OCI-LY7 (cell line): ENCODE results near the gene DTNA. TPM values are rescaled to one million over a fixed set of nuclear protein-coding genes. Genes with fewer than 3 reads are reported as not detected.

Source experiments
- BruUV-seq: library from RNA; stranded (reverse); fragments of 400-500 nt; replicated peaks from 2 replicates; lab custom pipeline; 2021; lab: Mats Ljungman, UMichigan
- CTCF ChIA-PET: fragments of 300-600 bp; sonication (Branson Sonifier 250); formaldehyde crosslinking; loops from one replicate; lab custom pipeline; 2022; ENCODE audit warnings: antibody characterized with exemption; ENCODE audit not compliant: unreplicated experiment; lab: Charles Lee
- POLR2A ChIA-PET: fragments of 300-600 bp; sonication (Branson Sonifier 250); formaldehyde crosslinking; loops from one replicate; lab custom pipeline; 2022; ENCODE audit warnings: antibody characterized with exemption; lab: Charles Lee
- DNase-seq: peaks from one replicate; pipeline ENCODE4 v3.0.0-alpha.2; 2015; ENCODE audit warnings: low spot score
- H2AFZ ChIP-seq: fragments of 200-600 bp; sonication (generic), shearing (Covaris generic); 2 replicates; pipeline ENCODE4 v1.6.1; 2014; ENCODE audit warnings: mild to moderate bottlenecking, antibody characterized with exemption, low read length, moderate library complexity
- H3K27ac ChIP-seq: fragments of 200-600 bp; sonication (generic); 2 replicates; pipeline ENCODE4 v1.5.1; 2014; ENCODE audit warnings: mixed run types, low read depth, mild to moderate bottlenecking, moderate library complexity, low read length, inconsistent platforms; ENCODE audit not compliant: poor library complexity, severe bottlenecking
- H3K36me3 ChIP-seq: fragments of 200-600 bp; sonication (generic); 2 replicates; pipeline ENCODE4 v1.6.1; 2014; ENCODE audit warnings: mild to moderate bottlenecking, antibody characterized with exemption, low read length, moderate library complexity, mixed read lengths; ENCODE audit not compliant: insufficient read depth
- H3K4me1 ChIP-seq: fragments of 200-600 bp; sonication (generic); 2 replicates; pipeline ENCODE4 v1.5.1; 2014; ENCODE audit warnings: mild to moderate bottlenecking, low read length; ENCODE audit not compliant: insufficient read depth, poor library complexity, severe bottlenecking
- H3K4me2 ChIP-seq: fragments of 200-600 bp; sonication (generic); 2 replicates; pipeline ENCODE4 v1.6.1; 2014; ENCODE audit warnings: mild to moderate bottlenecking, low read length
- H3K4me3 ChIP-seq: fragments of 200-600 bp; sonication (generic); 2 replicates; pipeline ENCODE4 v1.5.1; 2014; ENCODE audit warnings: mild to moderate bottlenecking, low read depth, low read length; ENCODE audit not compliant: poor library complexity, severe bottlenecking
- H3K79me2 ChIP-seq: fragments of 200-600 bp; sonication (generic); 2 replicates; pipeline ENCODE4 v1.6.1; 2016; ENCODE audit warnings: low read depth, mild to moderate bottlenecking, low read length, moderate library complexity, mixed read lengths; ENCODE audit not compliant: insufficient read depth
- H3K9me2 ChIP-seq: fragments of 200-600 bp; sonication (generic); 2 replicates; pipeline ENCODE4 v1.6.1; 2016; ENCODE audit warnings: mild to moderate bottlenecking, low read length, mixed read lengths; ENCODE audit not compliant: insufficient read depth
- H3K9me3 ChIP-seq: fragments of 200-600 bp; sonication (generic); 2 replicates; pipeline ENCODE4 v1.6.1; 2014; ENCODE audit warnings: mild to moderate bottlenecking, mixed run types, low read length, mixed read lengths
- H4K20me1 ChIP-seq: fragments of 200-600 bp; sonication (generic); 2 replicates; pipeline ENCODE4 v1.6.1; 2014; ENCODE audit warnings: mild to moderate bottlenecking, antibody characterized with exemption, low read length, moderate library complexity, mixed read lengths; ENCODE audit not compliant: insufficient read depth
- EZH2phosphoT487 ChIP-seq: fragments of 200-600 bp; sonication (generic); IDR thresholded peaks from 2 replicates; pipeline ENCODE4 v1.6.1; 2018; ENCODE audit warnings: low read depth, borderline replicate concordance, mild to moderate bottlenecking, mixed run types, antibody characterized with exemption, low read length, moderate library complexity, mixed read lengths
- intact Hi-C: fragments of 100-400 bp; cut with micrococcal nuclease; formaldehyde crosslinking; loops from one replicate; pipeline ENCODE4 v1.10.0; 2022; ENCODE audit not compliant: unreplicated experiment
- total RNA-seq, 2 experiments: library from RNA; depleted of rRNA in 1 of 2; stranded (reverse); fragments of >200 nt in 1 of 2; shearing (Covaris generic) in 1 of 2; gene quantifications; 2 replicates each; pipeline ENCODE4 v1.2.3, GENCODE V29; 2014 to 2022
- TF ChIP-seq, protein P1 (sequence below): fragments of 200-600 bp; sonication (generic); conservative IDR thresholded peaks from 2 replicates; pipeline ENCODE4 v1.5.1; 2014; ENCODE audit warnings: mild to moderate bottlenecking, antibody characterized with exemption, low read length, moderate library complexity, mixed read lengths

DTNA gene
- total RNA-seq, 2 experiments from 2014 or later, result 0.16 TPM; not detected in 1

- Histone ChIP-seq H3K36me3 (no peaks in the 10 kb centered on the region), H3K27ac (no peak overlapping the region), H4K20me1 (no peaks in the 10 kb centered on the region), H3K9me3 (no peaks in the 10 kb centered on the region), H3K4me3 (no peak overlapping the region), H3K79me2 (no peaks in the 10 kb centered on the region), H3K4me2 (no peak overlapping the region), H2AFZ (no peak overlapping the region), H3K9me2 (no peaks in the 10 kb centered on the region), H3K4me1 (no peaks in the 10 kb centered on the region)
- ChIA-PET CTCF (no interaction called here), POLR2A (no interaction called here)
- intact Hi-C loops, result no loop called here
- BruUV-seq, result no TSS peak
- TF ChIP-seq, protein P1, sequence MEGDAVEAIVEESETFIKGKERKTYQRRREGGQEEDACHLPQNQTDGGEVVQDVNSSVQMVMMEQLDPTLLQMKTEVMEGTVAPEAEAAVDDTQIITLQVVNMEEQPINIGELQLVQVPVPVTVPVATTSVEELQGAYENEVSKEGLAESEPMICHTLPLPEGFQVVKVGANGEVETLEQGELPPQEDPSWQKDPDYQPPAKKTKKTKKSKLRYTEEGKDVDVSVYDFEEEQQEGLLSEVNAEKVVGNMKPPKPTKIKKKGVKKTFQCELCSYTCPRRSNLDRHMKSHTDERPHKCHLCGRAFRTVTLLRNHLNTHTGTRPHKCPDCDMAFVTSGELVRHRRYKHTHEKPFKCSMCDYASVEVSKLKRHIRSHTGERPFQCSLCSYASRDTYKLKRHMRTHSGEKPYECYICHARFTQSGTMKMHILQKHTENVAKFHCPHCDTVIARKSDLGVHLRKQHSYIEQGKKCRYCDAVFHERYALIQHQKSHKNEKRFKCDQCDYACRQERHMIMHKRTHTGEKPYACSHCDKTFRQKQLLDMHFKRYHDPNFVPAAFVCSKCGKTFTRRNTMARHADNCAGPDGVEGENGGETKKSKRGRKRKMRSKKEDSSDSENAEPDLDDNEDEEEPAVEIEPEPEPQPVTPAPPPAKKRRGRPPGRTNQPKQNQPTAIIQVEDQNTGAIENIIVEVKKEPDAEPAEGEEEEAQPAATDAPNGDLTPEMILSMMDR, result no peak
- no peak for TF ChIP-seq EZH2phosphoT487
- DNase-seq, result no peak
Observed at GRCh38 chr18:34862561-34862960, 152.5 kb downstream of the DTNA start.

DNA sequence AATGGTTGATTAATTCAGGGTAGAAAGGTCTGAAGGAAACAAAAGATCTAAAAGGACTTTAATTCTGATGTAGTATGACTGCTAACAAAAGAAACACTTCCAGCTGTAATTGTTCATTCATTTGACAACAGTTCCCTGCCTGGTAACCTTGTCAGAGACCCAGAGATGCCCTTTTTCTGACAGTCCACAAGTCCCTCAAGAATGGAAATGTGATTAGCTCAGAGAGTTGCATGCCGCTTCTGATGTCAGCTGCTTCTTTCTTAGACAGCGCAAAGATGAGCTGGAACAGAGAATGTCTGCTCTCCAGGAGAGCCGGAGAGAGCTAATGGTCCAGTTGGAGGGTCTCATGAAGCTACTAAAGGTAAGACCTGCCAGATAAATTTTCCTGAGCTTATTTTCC is 153.6 kb downstream of the DTNA start:
- BruUV-seq, result no TSS peak
- H3K79me2 ChIP-seq, result no peaks in the 10 kb centered on the region
- H3K4me1 ChIP-seq, result no peaks in the 10 kb centered on the region
- no peak for DNase-seq
- TF ChIP-seq, protein P1, result no peak
- no peak for TF ChIP-seq EZH2phosphoT487
- no peak overlapping the region for H3K4me2 ChIP-seq
- H4K20me1 ChIP-seq, result no peaks in the 10 kb centered on the region
- H3K4me3 ChIP-seq, result no peak overlapping the region
- no peak overlapping the region for H2AFZ ChIP-seq
- H3K36me3 ChIP-seq, result no peaks in the 10 kb centered on the region
- H3K9me2 ChIP-seq, result no peaks in the 10 kb centered on the region
- no peaks in the 10 kb centered on the region for H3K9me3 ChIP-seq
- ChIA-PET POLR2A (interaction anchor here (0.7 kb wide), 1 partner anchor 147 kb away, joined by 3 read pairs; no protein-coding TSS in a partner anchor), CTCF (no interaction called here)
- no peak overlapping the region for H3K27ac ChIP-seq
- intact Hi-C loops, result no loop called here

DNA sequence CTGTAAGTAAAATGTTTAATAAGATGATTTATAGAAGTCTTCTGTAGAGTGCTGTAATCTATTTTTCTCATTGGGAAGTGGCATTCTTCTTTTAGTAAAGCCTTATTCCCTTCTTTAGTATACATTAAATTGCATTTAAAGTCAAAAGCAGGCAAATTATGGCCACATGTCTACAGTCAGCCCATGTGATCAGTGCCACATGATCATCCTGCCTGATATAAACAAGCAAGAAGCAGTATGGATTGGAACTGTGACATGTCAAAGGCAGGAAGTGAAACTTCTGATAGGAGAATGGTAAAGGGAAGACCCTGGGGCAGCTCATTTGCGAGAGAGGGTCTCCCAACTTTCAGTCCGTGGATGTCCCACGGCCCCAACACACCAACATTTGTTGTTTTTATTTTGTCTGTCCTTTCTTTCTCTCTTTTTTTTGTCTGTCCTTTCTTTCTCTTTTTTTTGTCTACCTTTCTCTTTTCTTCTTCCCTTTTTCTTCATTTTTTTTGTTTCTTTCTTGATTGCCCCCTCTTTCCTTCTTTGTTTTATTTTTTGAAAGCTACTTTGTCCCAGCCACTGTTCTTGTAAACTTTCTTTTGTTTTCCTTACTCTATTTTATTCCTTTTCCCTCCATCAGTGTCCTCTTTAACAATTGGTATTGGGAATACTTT is 154.9 kb downstream of the DTNA start:
- Histone ChIP-seq H3K4me2 (no peak overlapping the region), H3K4me3 (no peak overlapping the region), H3K79me2 (no peaks in the 10 kb centered on the region), H3K4me1 (no peaks in the 10 kb centered on the region), H3K9me3 (no peaks in the 10 kb centered on the region), H3K36me3 (no peaks in the 10 kb centered on the region), H3K9me2 (no peaks in the 10 kb centered on the region), H3K27ac (no peak overlapping the region), H2AFZ (no peak overlapping the region), H4K20me1 (no peaks in the 10 kb centered on the region)
- DNase-seq, result no peak
- ChIA-PET CTCF (no interaction called here), POLR2A (interaction anchor here (0.6 to 1.2 kb wide), 5 partner anchors 24 to 597 kb away, joined by 3 read pairs; no protein-coding TSS in a partner anchor)
- TF ChIP-seq EZH2phosphoT487, result no peak
- intact Hi-C loops, result no loop called here
- no TSS peak for BruUV-seq
